Endothelial cell (in vitro differentiated cells): ENCODE measurements around the gene FADS2. TPM values are rescaled to one million over a fixed set of nuclear protein-coding genes. Genes with fewer than 3 reads are reported as not detected.
A peak's percentile ranks its signal among the peaks of the same experiment; 100 is the strongest.

ENCODE experiments used
- DNase-seq: peaks from one replicate; pipeline ENCODE4 v3.0.0; 2021; ENCODE audit warnings: low spot score
- H3K27ac Mint-ChIP-seq: one replicate; pipeline ENCODE4 v1.8.0; 2021; ENCODE audit warnings: mixed read lengths, inconsistent platforms; ENCODE audit not compliant: unreplicated experiment
- H3K27me3 Mint-ChIP-seq: one replicate; pipeline ENCODE4 v1.8.0; 2021; ENCODE audit warnings: mild to moderate bottlenecking, moderate library complexity, mixed read lengths, inconsistent platforms; ENCODE audit not compliant: unreplicated experiment
- H3K36me3 Mint-ChIP-seq: one replicate; pipeline ENCODE4 v1.8.0; 2021; ENCODE audit warnings: mild to moderate bottlenecking, low read depth, mixed read lengths, inconsistent platforms; ENCODE audit not compliant: unreplicated experiment
- H3K4me1 Mint-ChIP-seq: one replicate; pipeline ENCODE4 v1.8.0; 2021; ENCODE audit warnings: mild to moderate bottlenecking, mixed read lengths, inconsistent platforms; ENCODE audit not compliant: unreplicated experiment
- H3K4me3 Mint-ChIP-seq: one replicate; pipeline ENCODE4 v1.8.0; 2021; ENCODE audit warnings: mild to moderate bottlenecking, mixed read lengths, inconsistent platforms; ENCODE audit not compliant: unreplicated experiment
- H3K9me3 Mint-ChIP-seq: one replicate; pipeline ENCODE4 v1.8.0; 2021; ENCODE audit warnings: mixed read lengths, inconsistent platforms; ENCODE audit not compliant: unreplicated experiment
- total RNA-seq: library from RNA; stranded (reverse); fragmentation: NEBNext Ultra II Directional; extraction: Animal tissue kit (Norgen Biotek cat#: 25700); gene quantifications from one replicate; pipeline ENCODE4 v1.2.1, GENCODE V29; 2021; ENCODE audit not compliant: unreplicated experiment
- TF ChIP-seq, protein P1 (sequence below): fragments of 200-600 bp; sonication (generic); IDR thresholded peaks from one replicate; pipeline ENCODE4 v1.5.0; 2021; ENCODE audit warnings: antibody characterized with exemption; ENCODE audit not compliant: unreplicated experiment

FADS2 gene
- total RNA-seq, 1 donor from 2014 or later, result 682 TPM

DNA sequence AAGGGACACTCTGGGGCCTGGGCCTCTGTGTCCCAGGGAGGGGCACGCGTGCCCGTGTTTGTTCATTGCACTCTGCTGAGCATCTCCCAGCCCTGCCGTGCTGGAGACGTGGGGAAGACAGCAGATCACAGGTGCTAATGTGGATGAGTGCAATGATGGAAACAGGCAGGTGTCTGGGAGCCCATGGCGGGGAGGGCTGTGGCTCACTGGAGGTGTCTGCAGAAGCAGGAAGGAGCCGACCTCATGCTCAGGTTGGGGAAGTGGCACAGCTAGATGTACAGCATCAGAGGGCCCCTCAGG, 43.6 kb upstream of the FADS2 start:
- Mint-ChIP-seq H3K27me3 (peaks cover 1% of the 10 kb centered on the region), H3K9me3 (no peaks in the 10 kb centered on the region), H3K36me3 (peaks cover 14% of the 10 kb centered on the region), H3K4me3 (no peak overlapping the region), H3K4me1 (no peaks in the 10 kb centered on the region), H3K27ac (no peak overlapping the region)
- TF ChIP-seq, protein P1, sequence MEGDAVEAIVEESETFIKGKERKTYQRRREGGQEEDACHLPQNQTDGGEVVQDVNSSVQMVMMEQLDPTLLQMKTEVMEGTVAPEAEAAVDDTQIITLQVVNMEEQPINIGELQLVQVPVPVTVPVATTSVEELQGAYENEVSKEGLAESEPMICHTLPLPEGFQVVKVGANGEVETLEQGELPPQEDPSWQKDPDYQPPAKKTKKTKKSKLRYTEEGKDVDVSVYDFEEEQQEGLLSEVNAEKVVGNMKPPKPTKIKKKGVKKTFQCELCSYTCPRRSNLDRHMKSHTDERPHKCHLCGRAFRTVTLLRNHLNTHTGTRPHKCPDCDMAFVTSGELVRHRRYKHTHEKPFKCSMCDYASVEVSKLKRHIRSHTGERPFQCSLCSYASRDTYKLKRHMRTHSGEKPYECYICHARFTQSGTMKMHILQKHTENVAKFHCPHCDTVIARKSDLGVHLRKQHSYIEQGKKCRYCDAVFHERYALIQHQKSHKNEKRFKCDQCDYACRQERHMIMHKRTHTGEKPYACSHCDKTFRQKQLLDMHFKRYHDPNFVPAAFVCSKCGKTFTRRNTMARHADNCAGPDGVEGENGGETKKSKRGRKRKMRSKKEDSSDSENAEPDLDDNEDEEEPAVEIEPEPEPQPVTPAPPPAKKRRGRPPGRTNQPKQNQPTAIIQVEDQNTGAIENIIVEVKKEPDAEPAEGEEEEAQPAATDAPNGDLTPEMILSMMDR, result no peak
- no peak for DNase-seq

DNA sequence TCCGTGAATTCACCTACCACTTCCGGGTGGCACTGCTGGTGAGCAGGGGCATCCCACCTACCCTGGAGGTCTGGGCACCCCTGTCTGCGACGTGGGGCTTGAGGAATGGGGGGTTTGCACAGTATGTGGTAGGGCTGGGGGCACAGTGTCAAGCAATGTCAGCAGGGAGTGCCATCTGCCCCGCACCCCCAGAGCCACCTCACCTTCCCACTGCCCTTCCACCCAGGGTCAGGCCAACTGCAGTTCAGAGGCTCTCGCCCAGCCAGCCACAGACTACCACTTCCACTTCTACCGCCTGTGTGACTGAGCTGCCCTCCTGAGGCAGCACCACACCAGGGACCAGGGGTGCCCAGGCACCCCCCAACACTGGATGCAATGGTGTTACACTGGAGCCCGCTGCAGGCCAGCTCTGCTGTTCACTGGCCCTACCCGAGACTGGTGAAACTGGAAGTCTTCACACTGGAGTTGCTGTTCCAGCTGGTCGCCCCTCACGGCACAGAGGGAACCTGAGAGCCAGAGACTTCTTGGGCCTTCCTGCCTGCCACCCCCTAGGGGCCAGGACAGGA, 42.2 kb upstream of the FADS2 start:
- no peak for DNase-seq
- no peak overlapping the region for H3K27ac Mint-ChIP-seq
- H3K4me1 Mint-ChIP-seq, result no peaks in the 10 kb centered on the region
- no peaks in the 10 kb centered on the region for H3K9me3 Mint-ChIP-seq
- TF ChIP-seq, protein P1, result no peak
- peaks cover 4% of the 10 kb centered on the region for H3K27me3 Mint-ChIP-seq
- peaks cover 14% of the 10 kb centered on the region for H3K36me3 Mint-ChIP-seq
- H3K4me3 Mint-ChIP-seq, result no peak overlapping the region

DNA sequence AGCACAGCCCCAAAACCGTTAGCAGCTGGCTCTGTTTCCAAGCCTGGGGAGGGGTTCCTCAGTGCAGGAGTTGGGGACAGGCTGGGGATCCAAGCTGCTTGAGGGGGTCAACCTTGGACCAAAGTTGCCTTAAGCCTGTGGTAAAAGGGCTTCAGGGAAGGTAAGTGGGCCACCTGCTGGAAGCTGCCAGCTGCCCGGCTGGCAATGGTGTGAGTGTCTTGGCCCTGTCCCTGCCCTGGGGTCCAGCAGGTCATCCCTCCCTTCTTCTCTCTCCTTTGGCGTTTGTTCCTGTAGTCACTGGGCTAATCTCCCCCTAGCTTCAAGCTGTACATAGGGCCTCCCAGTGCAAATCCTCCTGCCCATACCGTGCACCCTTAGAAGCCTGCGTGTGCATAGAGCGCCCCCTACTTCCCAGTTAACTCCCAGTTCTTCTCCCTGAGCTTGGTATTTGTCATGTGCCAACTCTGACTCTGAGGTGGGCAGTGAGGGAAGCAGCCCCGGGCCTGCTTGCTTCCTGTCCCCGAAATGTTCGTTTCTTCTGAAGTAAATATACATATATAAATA, 40.1 kb upstream of the FADS2 start:
- Mint-ChIP-seq H3K36me3 (peaks cover 21% of the 10 kb centered on the region), H3K27me3 (peaks cover 15% of the 10 kb centered on the region), H3K4me1 (peaks cover 9% of the 10 kb centered on the region), H3K27ac (no peak overlapping the region), H3K4me3 (no peak overlapping the region), H3K9me3 (no peaks in the 10 kb centered on the region)
- DNase-seq, result peak; percentile 53
- TF ChIP-seq, protein P1, result peak; percentile 20

DNA sequence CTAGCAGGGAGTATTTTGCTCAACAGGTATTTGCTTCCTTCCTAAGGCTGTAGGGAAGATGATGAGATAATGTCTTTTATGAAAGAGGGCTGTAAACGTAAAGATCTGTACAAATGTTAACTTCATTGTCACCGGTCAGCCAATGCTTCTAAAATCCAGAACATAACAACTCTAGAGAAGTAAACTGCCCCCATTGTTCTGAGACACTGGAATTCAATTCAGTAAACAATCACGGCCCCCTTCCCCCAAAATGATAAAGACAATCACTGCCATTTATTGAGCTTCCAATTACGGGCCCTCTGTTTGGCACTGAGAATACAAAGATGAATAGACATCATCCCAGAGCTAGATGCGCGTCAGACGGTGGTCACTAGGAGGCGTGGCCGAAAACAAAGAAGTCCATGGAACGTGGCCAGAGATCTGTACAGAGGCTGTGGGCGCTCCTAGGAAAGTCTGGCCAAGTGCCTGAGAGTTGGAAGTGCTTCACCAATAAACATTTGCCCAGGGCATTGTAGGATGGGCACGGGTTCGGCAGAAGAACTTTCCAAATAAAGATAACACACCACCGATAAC, 36.3 kb upstream of the FADS2 start:
- Mint-ChIP-seq H3K4me1 (peaks cover 17% of the 10 kb centered on the region), H3K4me3 (peak overlapping the region; percentile 95), H3K36me3 (peaks cover 13% of the 10 kb centered on the region), H3K9me3 (no peaks in the 10 kb centered on the region), H3K27me3 (peaks cover 23% of the 10 kb centered on the region), H3K27ac (peak overlapping the region; percentile 100)
- peak; percentile 66 for DNase-seq
- TF ChIP-seq, protein P1, result peak; percentile 24
